GM18873 (cell line): ENCODE data around the gene UBR2.

ENCODE experiments used
- ATAC-seq: cut with Tn5 transposase; IDR thresholded peaks from one replicate; pipeline ENCODE4 v1.9.1; 2021; ENCODE audit warnings: mild to moderate bottlenecking, moderate library complexity, moderate number of reproducible peaks; ENCODE audit not compliant: unreplicated experiment, low FRiP score

Gene UBR2

GRCh38 chr6:42563697-42564505, at the start of gene UBR2:
Gene UBR2 (plus strand): TSS chr6:42564029. CDS start chr6:42564320, 291 bp downstream.
- peak; percentile 87 for ATAC-seq

DNA sequence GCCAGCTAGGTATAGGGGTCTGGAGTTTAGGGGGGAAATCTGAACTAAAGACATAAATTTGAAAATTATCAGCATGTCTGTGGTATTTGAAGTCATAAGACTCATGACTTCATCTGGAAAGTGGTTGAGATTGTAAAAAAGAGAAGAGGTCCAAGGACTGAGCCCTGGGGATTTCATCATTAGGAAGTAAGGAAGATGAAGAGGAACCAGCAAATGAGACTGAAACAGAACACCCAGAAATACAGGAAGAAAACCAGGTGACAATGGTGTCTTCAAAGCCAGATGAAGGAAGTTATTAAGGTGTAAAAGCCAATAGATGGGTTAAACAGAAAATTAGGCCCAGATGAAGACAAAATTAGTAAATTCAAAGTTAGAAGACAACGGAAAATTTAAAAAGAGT, 49.1 kb upstream of the UBR2 start:
- ATAC-seq = no peak

DNA sequence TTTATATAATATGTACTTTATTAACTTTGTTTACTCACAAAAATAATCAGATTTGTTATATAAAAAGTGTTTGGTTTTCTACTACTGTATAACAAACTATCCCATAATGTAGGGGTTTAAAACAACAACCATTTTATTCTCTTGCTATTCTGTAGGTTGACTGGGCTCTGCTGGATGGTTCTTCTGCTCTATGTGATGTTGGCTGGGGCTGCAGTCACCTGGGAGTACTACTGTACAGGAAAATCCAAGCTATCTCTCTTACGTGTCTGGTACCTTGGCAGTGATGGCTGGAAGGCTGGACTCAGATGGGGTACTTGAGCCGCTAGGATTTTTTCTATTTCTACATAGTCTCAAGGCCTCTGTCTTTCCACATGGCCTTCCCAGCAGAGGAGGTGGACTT, 44.0 kb upstream of the UBR2 start:
- no peak for ATAC-seq

GRCh38 chr6:42520786-42521607, 42.8 kb upstream of the UBR2 start:
- ATAC-seq = no peak

DNA sequence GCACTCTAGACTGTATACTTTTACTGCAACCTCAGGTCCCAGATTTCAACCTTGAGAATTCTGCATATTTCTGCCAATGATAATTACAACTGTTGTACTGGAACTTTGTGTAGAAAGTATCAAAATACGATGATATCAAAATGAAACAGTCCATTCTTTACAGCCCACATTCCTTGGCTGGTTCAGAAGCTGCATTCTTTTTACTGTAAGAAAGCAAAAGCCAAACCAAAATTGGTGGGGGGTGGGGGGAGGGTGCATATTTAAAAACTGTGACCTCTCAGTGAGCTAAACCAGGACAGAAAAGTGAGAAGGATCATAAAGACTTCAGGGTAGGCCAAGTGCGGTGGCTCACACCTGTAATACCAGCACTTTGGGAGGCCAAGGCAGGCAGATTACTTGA, 41.8 kb upstream of the UBR2 start:
- ATAC-seq = no peak

DNA sequence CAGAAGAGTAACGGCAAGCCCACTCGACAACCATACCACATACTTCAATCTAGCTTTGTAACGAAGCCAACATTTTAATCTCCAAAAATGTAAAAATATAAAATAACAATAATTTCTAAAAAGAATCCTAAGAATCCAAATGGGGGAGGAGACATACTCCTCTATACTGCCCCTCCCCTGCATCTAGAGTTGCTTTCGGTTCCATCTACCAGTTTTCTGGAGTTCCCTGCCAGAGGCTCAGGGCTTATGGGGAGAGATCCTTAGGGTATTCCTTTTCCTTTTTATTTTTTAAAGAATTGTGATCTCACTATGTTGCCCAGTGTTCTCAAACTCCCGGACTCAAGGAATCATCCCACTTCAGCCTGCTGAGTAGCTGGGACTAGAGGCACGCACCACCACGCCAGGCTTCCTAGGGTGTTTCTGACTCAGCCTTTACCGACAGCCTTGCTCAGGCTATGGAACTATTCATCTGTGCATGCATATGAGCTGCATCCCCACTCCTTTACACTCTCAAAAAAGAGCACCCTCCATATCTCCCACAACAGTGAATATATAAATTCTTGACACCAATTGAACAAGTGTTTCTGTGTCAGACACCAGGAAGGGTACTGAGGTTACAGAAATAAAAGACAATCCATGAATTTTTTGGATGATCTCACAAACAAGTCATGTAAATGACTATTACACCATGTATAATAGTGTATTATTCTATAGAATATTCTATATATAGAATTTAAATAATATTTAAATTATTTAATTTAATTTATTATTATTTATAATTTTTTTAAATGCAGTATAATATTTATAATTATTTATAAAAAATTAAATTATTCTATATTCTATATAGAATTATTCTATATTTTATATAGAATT, 40.7 kb upstream of the UBR2 start:
- ATAC-seq = no peak

- ATAC-seq = no peak
Observed at GRCh38 chr6:42525206-42525605, 38.6 kb upstream of the UBR2 start.

DNA sequence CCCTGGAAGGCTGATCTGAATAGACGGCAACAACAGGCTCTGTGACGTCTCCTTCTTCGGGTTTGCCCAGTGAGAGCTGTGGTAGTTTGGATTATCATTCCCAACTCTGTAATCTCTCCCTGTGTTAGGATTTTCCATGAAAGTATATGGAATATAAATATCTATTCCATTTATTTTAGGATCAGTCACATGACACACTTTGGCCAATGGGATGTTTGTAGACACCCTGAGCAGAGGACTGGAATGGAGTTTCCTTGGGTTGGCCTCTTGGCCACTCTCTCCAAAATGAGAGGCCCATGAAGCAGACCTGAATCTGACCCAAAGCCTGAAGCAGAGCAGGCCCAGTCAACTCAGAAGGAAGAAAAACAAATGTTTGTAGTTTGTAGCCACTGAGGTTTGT, 37.2 kb upstream of the UBR2 start:
- ATAC-seq = no peak

DNA sequence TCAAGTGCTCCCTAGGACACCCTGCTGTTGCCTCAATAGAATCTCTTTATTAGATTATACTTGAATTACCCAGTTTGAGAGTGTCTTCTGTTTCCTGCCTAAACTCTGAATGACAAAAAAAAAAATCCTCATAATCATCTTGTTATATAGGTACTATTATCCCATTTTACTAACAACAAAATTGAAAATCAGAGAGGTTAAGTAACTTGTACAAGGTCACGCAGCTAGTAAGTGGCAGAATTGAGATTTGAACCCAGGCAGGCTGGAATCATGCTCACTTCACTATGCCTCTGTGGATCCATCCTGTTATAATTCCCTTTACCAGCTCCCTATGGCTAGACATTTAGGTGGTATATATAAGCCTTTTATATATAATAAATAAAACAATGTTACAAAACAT, 36.6 kb upstream of the UBR2 start:
- ATAC-seq = no peak

DNA sequence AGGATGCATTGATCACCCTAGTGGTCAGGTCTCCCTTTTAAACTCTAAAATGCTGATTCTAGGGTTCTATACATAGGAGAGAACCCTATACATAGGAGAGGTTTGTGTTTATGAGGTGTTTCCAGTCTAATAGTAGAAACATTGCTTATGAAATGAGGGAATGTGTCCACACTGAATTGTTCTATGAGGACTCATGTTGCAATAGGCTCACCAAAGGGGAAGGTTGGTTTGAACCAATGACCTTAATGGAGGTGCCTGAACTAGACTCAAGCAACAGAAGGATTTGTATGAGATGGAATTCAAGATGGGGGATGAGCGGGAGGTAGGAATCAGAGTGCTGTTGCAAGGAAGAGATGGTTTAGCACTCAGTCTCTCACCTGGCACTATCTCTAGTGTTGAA, 33.5 kb upstream of the UBR2 start:
- ATAC-seq = no peak

GRCh38 chr6:42530751-42531150, 33.1 kb upstream of the UBR2 start:
- no peak for ATAC-seq

DNA sequence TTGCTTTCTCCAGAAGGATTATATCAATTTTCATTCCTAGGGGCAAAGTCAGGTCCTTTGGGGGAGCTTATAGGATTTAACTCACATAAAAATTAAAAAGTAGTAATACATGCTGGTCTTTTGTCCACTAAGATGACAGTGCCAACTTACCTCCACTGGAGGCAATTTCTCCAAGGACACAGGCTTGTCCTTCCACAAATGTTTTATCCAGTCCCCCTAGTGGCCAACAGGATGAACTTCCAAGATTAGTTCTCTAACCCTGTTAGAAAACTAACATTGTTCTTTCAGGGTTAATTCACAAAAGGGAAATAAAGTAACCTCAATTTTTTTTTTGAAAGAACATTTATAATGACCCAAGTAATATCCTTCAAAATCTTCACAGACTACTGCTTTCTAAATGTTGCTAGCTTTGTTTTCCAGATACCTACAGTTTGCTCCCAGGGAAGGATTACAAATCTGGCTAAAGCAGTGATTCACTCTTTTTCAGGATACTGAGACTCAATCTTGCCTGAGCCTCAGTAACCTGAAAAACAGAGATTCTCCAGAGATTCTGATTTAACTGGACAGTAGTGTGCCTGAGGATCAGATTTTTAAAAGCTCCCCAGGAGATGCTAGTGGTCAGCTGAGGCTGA, 31.7 kb upstream of the UBR2 start:
- no peak for ATAC-seq

- no peak for ATAC-seq
Observed at GRCh38 chr6:42533794-42534193, 30.0 kb upstream of the UBR2 start.

- ATAC-seq = no peak
Observed at GRCh38 chr6:42537536-42537935, 26.3 kb upstream of the UBR2 start.

GRCh38 chr6:42539135-42539534, 24.7 kb upstream of the UBR2 start:
- no peak for ATAC-seq

GRCh38 chr6:42545226-42545773, 18.5 kb upstream of the UBR2 start:
- ATAC-seq = no peak

- no peak for ATAC-seq
Observed at GRCh38 chr6:42547407-42548329, 16.2 kb upstream of the UBR2 start.

- ATAC-seq = no peak
Observed at GRCh38 chr6:42550277-42550676, 13.6 kb upstream of the UBR2 start.

DNA sequence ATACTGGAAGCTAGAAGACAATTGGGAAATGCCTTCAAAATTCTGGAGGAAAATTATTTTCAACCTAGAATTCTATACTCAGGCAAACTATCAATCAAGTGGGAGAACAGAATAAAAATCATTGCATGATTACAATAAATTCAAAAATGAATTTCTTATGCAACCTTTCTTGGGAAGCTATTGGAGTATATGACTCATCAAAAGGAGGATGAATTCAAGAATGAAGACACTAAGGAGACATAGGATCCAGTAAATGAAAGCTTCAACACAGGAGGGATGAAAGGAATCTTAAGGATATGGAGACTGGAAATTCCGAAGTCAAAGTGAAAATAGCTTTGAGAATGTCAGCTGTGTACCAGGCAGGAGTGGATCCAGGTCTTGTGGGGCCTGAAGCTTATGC, 12.6 kb upstream of the UBR2 start:
- ATAC-seq = no peak
